Activated CD4-positive, alpha-beta memory T cell treated with anti-CD3 and anti-CD28 coated beads, Interleukin-2, amount 10 ng/mL, durations not matched to agents 7 days and 5 days (primary cell): Measurements from ENCODE around the gene VGLL4. TPM values are rescaled to one million over a fixed set of nuclear protein-coding genes. Genes with fewer than 3 reads are reported as not detected.

Experiments
- CTCF ChIA-PET: fragments of 350-600 bp; sonication (Branson Sonifier 250); formaldehyde crosslinking; loops from one replicate; lab custom pipeline; 2021; ENCODE audit warnings: antibody characterized with exemption, inconsistent platforms; lab: Charles Lee
- POLR2A ChIA-PET: fragments of 350-600 bp; sonication (Branson Sonifier 250); formaldehyde crosslinking; loops from one replicate; lab custom pipeline; 2021; ENCODE audit warnings: antibody characterized with exemption; lab: Charles Lee
- DNase-seq: peaks from one replicate; pipeline ENCODE4 v3.0.0-alpha.2; 2020
- H3K27ac Mint-ChIP-seq: one replicate; pipeline ENCODE4 v1.8.0; 2021; ENCODE audit warnings: mild to moderate bottlenecking, mixed read lengths
- H3K27me3 Mint-ChIP-seq: one replicate; pipeline ENCODE4 v1.8.0; 2021; ENCODE audit warnings: mixed read lengths
- H3K36me3 Mint-ChIP-seq: one replicate; pipeline ENCODE4 v1.8.0; 2021; ENCODE audit warnings: low read depth, mixed read lengths
- H3K4me1 Mint-ChIP-seq: one replicate; pipeline ENCODE4 v1.8.0; 2021; ENCODE audit warnings: mixed read lengths
- H3K4me3 Mint-ChIP-seq: one replicate; pipeline ENCODE4 v1.8.0; 2021; ENCODE audit warnings: mild to moderate bottlenecking, mixed read lengths
- H3K9me3 Mint-ChIP-seq: one replicate; pipeline ENCODE4 v1.8.0; 2021; ENCODE audit warnings: mixed read lengths
- total RNA-seq, 2 experiments: library from RNA; stranded (reverse); gene quantifications; one replicate each; pipeline ENCODE4 v1.2.3, GENCODE V29; 2021

Gene VGLL4
- total RNA-seq, 2 experiments from 2014 or later, result 47.8 to 49.2 TPM

DNA sequence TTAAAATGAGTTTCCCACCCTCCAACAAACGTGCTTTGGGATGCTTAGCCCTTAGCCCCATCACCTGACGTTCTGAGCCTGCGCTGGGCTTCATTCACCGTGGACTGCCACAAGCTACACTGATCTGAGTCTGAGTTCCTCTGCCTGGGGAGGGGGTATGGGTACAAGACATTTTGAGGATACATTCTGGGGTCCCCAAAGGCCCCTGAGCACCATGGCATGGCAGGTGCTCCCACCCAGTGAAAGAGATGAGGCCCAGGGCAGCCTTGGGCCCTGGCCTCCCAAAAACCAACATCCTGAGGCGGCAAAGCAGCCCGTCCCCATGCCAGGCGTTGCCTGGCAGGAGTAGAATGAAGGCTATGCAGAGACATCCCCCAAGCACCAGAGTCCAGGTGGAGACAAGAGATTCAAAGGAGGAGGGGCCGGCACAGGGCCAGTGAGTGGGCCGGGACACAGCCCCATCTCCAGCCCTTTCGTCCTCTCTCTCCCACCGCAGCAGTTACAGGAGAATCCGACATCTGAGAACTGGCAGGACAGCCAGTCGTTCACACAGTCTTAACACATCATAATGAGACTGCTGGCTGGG lies 74.5 kb downstream of the VGLL4 start:
- ChIA-PET CTCF (no interaction called here), POLR2A (no interaction called here)
- peaks cover 21% of the 10 kb centered on the region for H3K36me3 Mint-ChIP-seq
- no peaks in the 10 kb centered on the region for H3K9me3 Mint-ChIP-seq
- H3K27ac Mint-ChIP-seq, result no peak overlapping the region
- H3K4me1 Mint-ChIP-seq, result no peaks in the 10 kb centered on the region
- no peak overlapping the region for H3K4me3 Mint-ChIP-seq
- no peaks in the 10 kb centered on the region for H3K27me3 Mint-ChIP-seq
- DNase-seq, result no peak

DNA sequence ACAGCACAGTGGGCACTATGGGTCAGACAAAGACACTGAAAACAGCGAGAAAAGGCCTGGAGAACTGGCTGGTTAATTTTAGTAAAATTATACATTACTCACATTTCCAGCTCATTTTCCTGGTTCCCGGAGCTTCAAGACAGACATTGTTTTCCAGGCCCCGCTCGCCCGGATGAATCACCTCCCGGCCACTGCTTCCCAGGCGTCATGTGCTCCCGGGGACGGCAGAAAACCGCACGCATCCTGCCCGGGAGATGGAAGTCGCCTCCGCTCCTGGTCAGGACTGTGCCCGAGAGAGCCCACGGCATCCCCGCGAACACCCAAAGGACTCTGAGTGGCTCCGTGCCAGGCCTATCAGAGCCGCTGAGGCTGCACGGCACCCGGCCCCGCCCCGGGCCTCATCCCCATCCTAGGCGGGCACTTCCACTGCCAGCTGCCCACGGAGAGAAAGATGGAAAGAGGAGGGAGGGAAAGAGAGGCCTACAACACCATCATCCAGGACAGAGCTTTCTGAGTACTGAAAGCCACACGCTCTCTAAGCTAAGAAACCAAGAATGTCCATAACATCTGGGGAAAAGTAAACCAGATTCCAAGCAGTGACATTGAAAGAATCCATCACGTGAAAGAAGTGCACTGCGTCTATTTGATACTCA lies 75.1 kb downstream of the VGLL4 start:
- H3K4me1 Mint-ChIP-seq, result no peaks in the 10 kb centered on the region

DNA sequence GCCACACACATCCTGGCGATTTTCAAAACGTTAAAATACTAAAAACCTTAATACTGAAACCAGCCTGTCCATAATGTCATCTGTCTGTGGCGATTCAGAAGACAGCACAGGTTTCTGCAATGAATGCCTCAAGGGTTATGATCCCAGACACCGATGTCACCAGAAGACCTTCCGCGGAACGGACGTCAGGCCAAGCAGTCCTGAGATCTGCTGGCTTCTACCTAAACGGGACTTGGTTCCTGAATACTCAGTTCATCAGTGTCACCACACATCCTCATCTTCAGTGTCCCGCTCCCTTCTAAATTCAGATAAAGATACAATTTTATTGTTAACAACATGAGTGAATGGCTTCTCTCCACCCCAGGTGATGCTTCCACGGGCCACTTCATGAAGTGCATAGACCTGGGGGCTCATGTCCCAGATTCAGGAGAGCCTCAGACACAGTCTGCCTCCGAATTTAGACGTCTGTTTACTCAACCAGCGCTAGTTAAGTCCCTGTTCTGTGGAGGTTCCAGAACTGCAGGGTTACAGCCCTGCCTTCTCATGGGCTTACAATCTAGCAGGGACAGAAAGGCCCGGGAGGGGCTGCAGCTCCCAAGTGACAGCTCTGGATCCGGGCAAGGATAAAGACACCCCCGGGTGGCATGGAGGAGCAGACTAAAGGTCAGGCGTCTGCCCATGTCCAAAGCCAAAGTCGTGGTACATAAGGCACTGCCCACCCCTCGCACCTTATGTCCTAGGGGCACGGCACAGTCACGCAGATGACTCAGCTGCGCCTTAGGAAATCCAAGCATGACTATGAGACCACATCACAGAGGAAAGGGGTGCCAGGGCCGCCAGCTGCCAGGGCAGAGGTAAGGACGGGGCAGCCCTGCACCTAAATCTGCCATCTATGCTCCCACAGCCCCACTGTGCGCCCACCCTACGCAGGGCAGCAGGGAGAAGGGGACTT lies 75.9 kb downstream of the VGLL4 start:
- no peaks in the 10 kb centered on the region for H3K9me3 Mint-ChIP-seq
- H3K4me1 Mint-ChIP-seq, result no peaks in the 10 kb centered on the region
- no peak overlapping the region for H3K4me3 Mint-ChIP-seq
- H3K27me3 Mint-ChIP-seq, result no peaks in the 10 kb centered on the region
- POLR2A ChIA-PET, result no interaction called here
- peaks cover 23% of the 10 kb centered on the region for H3K36me3 Mint-ChIP-seq
- DNase-seq, result no peak
- H3K27ac Mint-ChIP-seq, result no peak overlapping the region
- CTCF ChIA-PET, result no interaction called here

More for the DNA sequence above, 75.1 kb downstream of the VGLL4 start:
- Mint-ChIP-seq H3K36me3 (peaks cover 20% of the 10 kb centered on the region), H3K27me3 (no peaks in the 10 kb centered on the region), H3K27ac (no peak overlapping the region), H3K4me3 (no peak overlapping the region), H3K9me3 (no peaks in the 10 kb centered on the region)
- DNase-seq, result no peak
- CTCF ChIA-PET, result no interaction called here
- POLR2A ChIA-PET, result no interaction called here

DNA sequence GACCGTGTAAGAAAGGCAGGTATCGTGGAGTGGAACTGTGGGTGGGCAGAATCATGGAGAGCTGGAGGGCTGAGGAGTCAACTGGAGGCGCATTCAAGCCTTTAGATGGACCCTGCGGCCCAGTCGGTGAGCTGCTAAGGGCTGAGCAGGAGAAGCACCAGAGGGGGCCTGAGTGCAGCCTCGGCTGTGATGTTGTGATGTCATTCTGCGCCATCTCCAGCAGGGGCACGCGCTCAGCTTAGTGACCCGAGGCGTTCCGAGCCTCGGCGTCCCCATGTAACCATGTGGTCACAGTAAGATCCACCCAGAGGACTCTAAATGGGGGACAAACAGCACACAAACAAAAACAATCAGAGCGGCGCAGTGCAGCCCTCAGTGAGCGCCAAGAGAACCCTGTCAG lies 76.8 kb downstream of the VGLL4 start:
- ChIA-PET CTCF (interaction anchor here (0.9 kb wide), 1 partner anchor 84 kb away, joined by 3 read pairs; no protein-coding TSS in a partner anchor), POLR2A (no interaction called here)
- Mint-ChIP-seq H3K9me3 (no peaks in the 10 kb centered on the region), H3K4me1 (no peaks in the 10 kb centered on the region), H3K36me3 (peaks cover 21% of the 10 kb centered on the region), H3K27me3 (no peaks in the 10 kb centered on the region), H3K27ac (no peak overlapping the region), H3K4me3 (no peak overlapping the region)
- no peak for DNase-seq

DNA sequence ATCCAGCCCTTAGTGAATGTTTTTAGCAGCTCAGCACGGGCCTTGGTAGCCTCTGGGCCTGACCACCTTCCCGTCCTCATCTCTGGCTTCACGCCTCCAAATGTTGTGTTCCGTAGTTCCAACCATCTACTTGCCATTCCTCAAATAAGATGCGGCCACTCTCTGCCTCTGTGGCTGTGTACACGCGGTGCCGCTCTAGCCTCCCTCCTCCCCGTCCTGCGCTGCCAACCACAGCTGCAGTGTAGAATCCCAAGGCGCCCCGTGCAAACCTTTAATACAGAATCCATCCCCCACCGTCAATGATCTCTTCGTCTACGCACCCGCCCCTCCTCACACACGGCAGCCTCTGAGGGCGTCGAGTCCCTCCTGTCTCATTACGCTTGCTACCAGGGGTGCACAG lies 77.2 kb downstream of the VGLL4 start:
- ChIA-PET POLR2A (no interaction called here), CTCF (interaction anchor here (0.9 kb wide), 1 partner anchor 84 kb away, joined by 3 read pairs; no protein-coding TSS in a partner anchor)
- DNase-seq, result no peak
- H3K4me1 Mint-ChIP-seq, result no peaks in the 10 kb centered on the region
- peaks cover 21% of the 10 kb centered on the region for H3K36me3 Mint-ChIP-seq
- H3K4me3 Mint-ChIP-seq, result no peak overlapping the region
- H3K27ac Mint-ChIP-seq, result no peak overlapping the region
- no peaks in the 10 kb centered on the region for H3K27me3 Mint-ChIP-seq
- H3K9me3 Mint-ChIP-seq, result no peaks in the 10 kb centered on the region

DNA sequence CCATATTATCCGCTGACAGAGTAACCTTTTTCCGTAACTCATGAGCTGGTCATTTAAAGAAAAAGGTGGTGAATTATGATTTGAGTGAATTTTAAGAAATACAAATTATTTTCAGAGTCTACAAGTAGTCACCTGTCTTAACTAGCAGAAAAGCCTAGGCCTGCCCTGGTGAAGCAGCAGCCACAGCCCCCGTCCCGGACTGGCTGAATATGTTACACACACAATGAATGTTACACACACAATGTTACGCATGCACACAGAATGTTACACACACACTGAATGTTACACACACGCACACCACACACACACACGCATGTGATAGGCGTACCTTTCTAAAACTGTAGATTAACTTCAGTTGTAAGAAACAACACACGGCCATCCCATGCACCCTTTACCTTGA lies 77.8 kb downstream of the VGLL4 start:
- peaks cover 21% of the 10 kb centered on the region for H3K36me3 Mint-ChIP-seq
- CTCF ChIA-PET, result interaction anchor here (0.9 kb wide), 1 partner anchor 85 kb away, joined by 3 read pairs; no protein-coding TSS in a partner anchor
- no peak for DNase-seq
- H3K27me3 Mint-ChIP-seq, result no peaks in the 10 kb centered on the region
- no peak overlapping the region for H3K27ac Mint-ChIP-seq
- no peak overlapping the region for H3K4me3 Mint-ChIP-seq
- POLR2A ChIA-PET, result no interaction called here
- H3K4me1 Mint-ChIP-seq, result no peaks in the 10 kb centered on the region
- H3K9me3 Mint-ChIP-seq, result no peaks in the 10 kb centered on the region

DNA sequence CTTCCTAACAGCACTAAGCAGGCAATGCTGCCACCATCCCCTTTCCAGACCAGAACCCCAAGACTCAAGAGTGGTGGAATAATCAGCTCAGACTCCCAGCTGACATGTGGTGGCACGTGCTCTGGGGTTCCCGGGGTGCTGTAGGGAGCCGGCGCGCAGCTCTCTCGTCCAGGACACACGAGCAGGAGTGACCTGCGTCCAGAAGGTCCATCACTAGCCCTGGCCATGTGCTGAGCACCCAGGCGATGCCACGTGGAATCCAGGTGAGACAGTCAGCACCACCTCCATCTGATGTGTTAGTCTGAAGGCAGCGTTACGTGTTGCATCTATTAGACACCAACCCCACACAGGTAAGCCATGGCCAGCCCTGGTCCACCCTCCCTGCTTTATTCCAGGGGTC lies 78.2 kb downstream of the VGLL4 start:
- Mint-ChIP-seq H3K4me1 (no peaks in the 10 kb centered on the region), H3K4me3 (no peak overlapping the region), H3K9me3 (no peaks in the 10 kb centered on the region), H3K36me3 (peaks cover 21% of the 10 kb centered on the region), H3K27ac (no peak overlapping the region), H3K27me3 (no peaks in the 10 kb centered on the region)
- DNase-seq, result no peak
- ChIA-PET POLR2A (no interaction called here), CTCF (no interaction called here)

DNA sequence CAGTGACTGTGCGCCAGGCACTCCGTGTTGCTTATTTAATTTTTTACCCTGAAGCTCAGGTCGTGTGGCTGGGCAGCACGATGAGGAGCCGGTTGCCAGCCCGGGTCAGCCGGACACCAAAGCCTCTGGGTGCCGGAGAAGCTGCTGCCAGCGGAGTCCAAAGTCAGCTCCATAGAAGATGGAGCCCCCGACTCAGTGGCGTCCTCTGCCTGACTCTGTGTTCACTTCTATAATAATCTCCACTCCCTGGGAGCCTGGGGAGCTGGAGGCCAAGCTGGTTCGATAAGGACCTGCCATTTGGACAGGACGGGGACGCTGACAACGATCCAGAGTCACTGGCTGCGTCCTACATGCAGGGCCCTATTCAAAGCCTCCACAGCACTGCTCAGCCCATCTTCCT lies 78.6 kb downstream of the VGLL4 start:
- POLR2A ChIA-PET, result no interaction called here
- CTCF ChIA-PET, result no interaction called here
- H3K36me3 Mint-ChIP-seq, result peaks cover 21% of the 10 kb centered on the region
- no peak for DNase-seq
- H3K27ac Mint-ChIP-seq, result no peak overlapping the region
- H3K4me3 Mint-ChIP-seq, result no peak overlapping the region
- H3K4me1 Mint-ChIP-seq, result no peaks in the 10 kb centered on the region
- no peaks in the 10 kb centered on the region for H3K9me3 Mint-ChIP-seq
- no peaks in the 10 kb centered on the region for H3K27me3 Mint-ChIP-seq

DNA sequence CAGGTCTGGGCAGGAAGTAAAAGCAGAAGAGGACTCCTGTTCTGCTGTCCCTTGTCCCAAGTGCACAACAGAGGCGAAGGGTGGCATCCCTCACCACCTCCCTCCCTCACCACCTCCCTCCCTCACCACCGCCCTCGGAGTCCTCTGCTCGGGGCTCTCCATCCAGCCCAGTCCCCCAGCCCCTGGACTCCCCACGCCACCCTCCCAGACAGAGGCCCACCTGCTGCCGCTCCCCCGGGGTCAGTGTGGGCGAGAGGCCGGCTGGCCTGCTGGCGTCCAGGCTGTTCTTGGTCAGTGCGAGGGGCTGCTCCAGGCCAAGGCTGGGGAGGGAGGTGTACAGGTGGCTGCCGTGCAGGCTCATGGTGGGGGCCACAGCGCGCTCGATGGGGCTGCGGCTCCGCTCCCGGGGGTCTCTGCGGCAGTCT lies 79.1 kb downstream of the VGLL4 start:
- no peak overlapping the region for H3K4me3 Mint-ChIP-seq

DNA sequence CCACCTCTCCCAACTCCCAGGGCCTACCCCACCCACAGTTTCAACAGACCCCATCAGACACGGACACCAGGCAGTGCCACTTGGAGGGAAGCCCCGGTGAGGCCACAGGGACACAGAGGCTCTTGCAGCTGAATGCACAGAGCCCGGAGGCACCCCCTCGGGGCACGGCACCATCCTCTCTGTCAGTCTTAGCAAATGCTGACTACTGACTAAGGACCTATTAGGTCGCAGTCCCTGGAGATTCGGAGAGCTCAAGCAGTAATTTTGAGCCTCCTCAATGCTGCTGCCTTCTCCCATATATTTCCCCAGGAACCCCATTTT lies 79.9 kb downstream of the VGLL4 start:
- Mint-ChIP-seq H3K9me3 (no peaks in the 10 kb centered on the region), H3K36me3 (peaks cover 21% of the 10 kb centered on the region), H3K27ac (no peak overlapping the region), H3K27me3 (no peaks in the 10 kb centered on the region), H3K4me1 (no peaks in the 10 kb centered on the region), H3K4me3 (no peak overlapping the region)
- ChIA-PET POLR2A (no interaction called here), CTCF (no interaction called here)
- no peak for DNase-seq

More for the DNA sequence above, 79.1 kb downstream of the VGLL4 start:
- CTCF ChIA-PET, result no interaction called here
- no peaks in the 10 kb centered on the region for H3K9me3 Mint-ChIP-seq
- H3K27ac Mint-ChIP-seq, result no peak overlapping the region
- no peaks in the 10 kb centered on the region for H3K4me1 Mint-ChIP-seq
- no peak for DNase-seq
- POLR2A ChIA-PET, result no interaction called here
- H3K36me3 Mint-ChIP-seq, result peaks cover 21% of the 10 kb centered on the region
- H3K27me3 Mint-ChIP-seq, result no peaks in the 10 kb centered on the region

DNA sequence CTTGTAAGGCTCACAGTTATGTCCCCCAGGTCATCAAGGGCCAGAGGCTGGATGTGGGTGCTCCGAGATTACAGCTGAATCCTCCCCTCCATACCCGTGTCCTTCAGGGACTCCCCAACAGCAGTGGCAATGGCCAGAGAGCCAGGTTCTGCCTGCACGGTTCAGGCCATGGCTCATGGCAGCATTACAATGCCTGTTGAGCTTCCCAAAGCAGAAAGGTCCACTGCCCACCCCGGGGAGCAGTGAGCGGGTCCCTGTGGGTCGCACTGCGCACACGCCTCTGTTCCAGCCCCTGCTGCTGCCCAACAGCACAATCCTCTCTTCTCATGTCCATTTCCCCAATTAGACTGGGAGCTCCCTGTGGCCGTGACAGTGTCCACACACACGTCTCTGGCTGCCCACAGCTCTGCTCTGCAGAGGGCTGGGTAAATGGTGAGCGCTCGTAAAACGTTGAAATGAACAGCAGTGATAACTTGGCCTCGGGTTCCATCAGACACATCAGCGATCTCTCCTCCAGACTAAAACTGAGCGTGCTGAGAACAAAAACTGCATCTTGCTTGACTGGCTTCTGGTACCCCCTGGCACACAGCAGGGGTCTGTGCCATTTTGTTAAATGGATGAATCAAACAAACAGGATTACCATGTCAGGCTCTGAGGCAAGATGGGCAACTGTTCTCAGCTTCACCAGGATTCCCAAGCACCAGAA lies 80.4 kb downstream of the VGLL4 start:
- H3K4me1 Mint-ChIP-seq, result no peaks in the 10 kb centered on the region
- CTCF ChIA-PET, result interaction anchor here (0.6 kb wide), 1 partner anchor 152 kb away, joined by 3 read pairs; no protein-coding TSS in a partner anchor
- peaks cover 21% of the 10 kb centered on the region for H3K36me3 Mint-ChIP-seq
- H3K4me3 Mint-ChIP-seq, result no peak overlapping the region
- no peaks in the 10 kb centered on the region for H3K9me3 Mint-ChIP-seq
- DNase-seq, result no peak
- POLR2A ChIA-PET, result no interaction called here
- H3K27me3 Mint-ChIP-seq, result no peaks in the 10 kb centered on the region
- H3K27ac Mint-ChIP-seq, result no peak overlapping the region

DNA sequence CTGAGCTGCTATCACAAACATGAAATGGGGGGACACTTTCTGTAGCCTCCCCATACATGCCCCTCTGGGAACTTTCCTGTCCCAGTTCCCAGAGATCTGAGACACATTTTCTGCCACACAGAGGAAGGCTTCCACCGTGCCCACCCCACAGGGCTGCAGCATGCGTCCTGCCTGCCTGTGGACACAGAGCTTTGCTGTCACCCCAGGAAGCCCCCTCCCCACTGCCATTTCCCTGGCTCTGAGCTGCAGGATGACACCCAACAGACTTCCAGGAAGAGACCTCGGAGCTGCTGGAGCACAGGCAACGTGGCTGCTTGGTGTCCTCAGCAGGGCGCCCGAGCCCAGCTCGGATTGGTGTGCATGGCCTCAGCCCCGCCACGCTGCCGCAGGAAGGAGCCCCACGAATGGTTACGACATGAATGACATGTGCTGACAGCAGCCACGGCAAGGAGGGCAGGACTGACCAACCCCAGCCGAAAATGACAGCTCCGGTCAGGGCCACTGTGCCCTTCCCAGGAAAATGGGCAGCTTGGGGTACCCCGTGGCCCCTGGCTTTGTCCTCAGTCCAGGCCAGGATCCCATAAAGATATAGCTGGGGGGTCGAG lies 81.3 kb downstream of the VGLL4 start:
- Mint-ChIP-seq H3K27me3 (no peaks in the 10 kb centered on the region), H3K4me1 (no peaks in the 10 kb centered on the region), H3K36me3 (peaks cover 29% of the 10 kb centered on the region), H3K27ac (no peak overlapping the region), H3K4me3 (no peak overlapping the region), H3K9me3 (no peaks in the 10 kb centered on the region)
- no peak for DNase-seq
- ChIA-PET CTCF (interaction anchor here (2.1 kb wide), 1 partner anchor 89 kb away, joined by 5 read pairs; no protein-coding TSS in a partner anchor), POLR2A (interaction anchor here (0.9 kb wide), 1 partner anchor 64 kb away, joined by 3 read pairs; no protein-coding TSS in a partner anchor)
